CD4-positive, alpha-beta T cell treated with Interleukin-1 beta for 1 hour (primary cell): ENCODE measurements around the gene TMEM178A.
"Not testable (repeated sequence)": the region's sequence is repeated elsewhere in the genome, so short reads cannot be mapped to it uniquely, and the experiment has no call there.

Experiments
- DNase-seq, 2 donors: peaks; one replicate each; pipeline ENCODE4 v3.0.0-alpha.2; 2020 to 2022

Gene TMEM178A

DNA sequence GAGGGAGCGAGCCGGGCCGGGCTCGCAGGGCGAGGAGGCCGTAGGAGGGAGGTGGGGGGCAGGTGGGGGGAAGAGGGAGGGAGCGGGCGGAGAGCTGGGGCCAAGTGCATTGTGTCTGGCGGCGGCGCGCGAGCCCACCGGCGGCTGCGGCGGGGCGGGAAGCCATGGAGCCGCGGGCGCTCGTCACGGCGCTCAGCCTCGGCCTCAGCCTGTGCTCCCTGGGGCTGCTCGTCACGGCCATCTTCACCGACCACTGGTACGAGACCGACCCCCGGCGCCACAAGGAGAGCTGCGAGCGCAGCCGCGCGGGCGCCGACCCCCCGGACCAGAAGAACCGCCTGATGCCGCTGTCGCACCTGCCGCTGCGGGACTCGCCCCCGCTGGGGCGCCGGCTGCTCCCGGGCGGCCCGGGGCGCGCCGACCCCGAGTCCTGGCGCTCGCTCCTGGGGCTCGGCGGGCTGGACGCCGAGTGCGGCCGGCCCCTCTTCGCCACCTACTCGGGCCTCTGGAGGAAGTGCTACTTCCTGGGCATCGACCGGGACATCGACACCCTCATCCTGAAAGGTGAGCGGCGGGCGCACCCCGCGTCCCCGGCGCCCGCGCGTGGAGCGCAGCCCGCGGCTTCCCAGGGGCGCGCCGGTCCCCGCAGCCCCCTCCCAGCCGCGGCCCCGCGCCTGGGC is at the start of gene TMEM178A:
Gene TMEM178A (plus strand): TSS at position 107 of the 680 bp plus-strand sequence. CDS start 58 bp downstream, at position 165.
- DNase-seq: no peak

DNA sequence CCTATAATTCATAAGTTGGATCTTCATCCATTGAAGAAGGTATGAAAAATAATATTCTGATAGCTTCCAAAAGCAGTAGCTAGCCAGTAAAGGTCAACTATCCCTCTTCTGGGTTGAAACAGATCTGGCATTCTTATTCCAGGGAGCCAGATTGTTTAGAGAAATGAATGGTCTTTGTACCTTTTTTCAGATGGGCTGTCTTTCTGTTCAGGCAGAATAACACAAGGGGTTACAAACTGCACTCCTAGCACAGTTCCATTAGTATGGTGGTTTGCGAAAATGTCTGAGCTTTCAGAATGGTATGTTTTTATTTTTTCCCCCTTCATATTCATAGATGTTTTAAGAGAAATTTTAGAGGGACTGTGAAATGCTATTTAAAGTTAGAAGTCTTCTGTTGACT is 47.5 kb upstream of the TMEM178A start:
- no peak for DNase-seq

DNA sequence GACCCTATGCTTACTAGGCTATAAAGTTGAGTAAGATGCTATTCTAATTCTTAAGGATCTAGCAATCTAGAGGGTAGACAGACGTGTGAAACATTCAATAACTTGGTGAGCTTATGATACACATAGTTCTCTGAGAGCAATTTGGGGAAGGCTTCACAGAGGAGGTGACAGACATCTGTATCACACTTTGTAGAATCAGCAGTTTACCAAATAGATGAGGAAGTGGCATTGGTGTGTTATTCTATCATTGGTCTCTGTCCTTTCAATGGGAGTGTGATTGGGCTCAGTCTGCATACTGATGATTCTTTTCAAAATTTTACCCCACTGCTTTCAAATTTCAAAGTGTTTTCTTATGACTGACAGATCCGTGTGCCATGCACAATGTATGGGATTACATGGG is 47.0 kb upstream of the TMEM178A start:
- DNase-seq: no peak

DNA sequence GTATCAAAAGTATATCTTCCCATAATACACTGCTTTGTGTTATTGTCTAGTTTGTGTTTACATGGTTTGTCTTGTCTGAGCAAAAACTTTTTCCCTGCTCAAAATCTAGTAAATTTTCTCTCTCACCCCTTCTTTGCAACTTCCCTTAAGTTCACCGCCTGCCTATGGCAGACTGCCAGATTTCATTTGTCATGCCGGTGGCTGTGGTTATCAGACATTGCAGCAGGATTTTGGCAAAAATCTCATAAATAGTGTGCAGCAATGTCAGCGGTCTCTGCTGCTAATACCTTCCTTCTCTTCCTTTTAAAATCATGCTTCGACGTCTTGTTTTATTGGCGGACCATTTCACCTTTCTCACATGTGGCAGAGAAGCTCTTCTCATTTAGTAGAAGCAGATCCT is 45.6 kb upstream of the TMEM178A start:
- DNase-seq: peak; percentile 7 to 37

DNA sequence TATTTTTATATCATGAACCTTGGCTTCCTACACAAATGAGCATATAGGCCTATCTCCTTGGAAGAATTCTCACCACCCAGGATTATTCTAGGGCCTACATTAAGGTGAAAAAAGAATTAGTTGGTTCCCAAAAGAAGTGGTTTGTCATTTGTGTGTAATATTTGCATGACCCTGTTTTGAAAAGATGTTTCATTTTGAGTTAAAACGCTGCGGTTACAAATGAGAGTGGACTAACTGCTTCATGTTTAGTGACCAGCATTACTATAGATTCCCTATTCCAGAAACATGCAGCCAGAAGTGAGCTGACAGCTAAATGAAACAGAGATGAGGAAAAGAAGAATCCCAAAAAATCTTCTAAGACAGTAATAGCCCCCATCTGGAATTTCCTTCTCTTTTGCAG is 44.1 kb upstream of the TMEM178A start:
- no peak for DNase-seq

DNA sequence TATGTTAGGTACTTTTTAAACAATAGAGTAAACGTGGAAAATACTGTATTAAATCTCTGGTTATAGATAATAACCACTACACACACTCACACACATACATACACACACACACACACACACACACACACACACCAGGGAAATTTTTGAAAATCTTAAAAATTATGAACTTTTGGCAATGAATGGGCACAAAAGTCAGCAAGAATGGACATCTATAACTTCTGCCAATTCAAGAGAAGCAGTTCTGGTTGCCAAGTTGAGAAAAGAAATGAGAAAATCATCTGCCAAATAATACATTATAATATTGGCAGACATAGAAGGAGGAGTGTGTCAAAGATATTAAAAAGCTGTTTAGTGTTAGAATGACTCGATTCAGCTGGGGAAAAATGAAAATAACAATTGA is 42.9 kb upstream of the TMEM178A start:
- no peak for DNase-seq

- no peak for DNase-seq
Observed at GRCh38 chr2:39623917-39624316, 41.8 kb upstream of the TMEM178A start.

DNA sequence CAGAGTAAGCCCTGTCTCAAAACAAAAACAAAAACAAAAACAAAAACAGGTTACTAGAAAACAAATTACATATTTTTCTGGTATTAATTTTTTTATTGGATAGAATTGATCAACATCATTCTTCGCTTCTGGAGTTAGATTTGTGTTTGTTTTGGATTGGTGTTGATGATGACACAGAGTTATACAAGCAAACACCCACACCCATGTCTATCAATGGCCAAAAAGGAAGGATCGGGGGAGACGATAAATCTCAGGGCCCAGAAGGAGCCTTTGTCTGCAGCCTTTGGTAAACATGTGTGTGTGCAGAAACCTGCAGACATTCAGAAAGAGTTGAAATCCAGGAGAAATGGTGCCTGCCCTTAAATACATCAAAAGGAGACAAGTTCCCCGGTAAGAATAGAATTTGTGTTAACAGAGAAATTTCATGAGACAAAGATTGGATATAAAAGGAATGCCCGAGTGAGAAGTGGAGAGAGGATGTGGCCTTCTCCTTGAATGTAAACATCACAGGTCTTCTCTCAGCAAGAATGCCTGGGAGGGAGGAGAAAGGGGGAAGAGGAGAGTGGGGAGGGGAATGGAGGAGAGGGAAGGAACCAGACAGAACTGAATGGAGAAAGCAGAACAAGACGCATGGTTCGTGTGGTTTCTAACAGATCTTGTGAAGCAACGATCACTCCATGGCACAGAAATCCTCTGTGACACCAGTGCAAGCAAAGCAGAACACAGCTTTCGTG is 40.4 kb upstream of the TMEM178A start:
- DNase-seq: peak in 1 of 2 donors; percentile 1

GRCh38 chr2:39625927-39626270 is 39.8 kb upstream of the TMEM178A start:
- no peak for DNase-seq

- DNase-seq: not testable (repeated sequence)
Observed at GRCh38 chr2:39628346-39628745, 37.4 kb upstream of the TMEM178A start.

GRCh38 chr2:39629646-39630045 is 36.1 kb upstream of the TMEM178A start:
- no peak for DNase-seq

GRCh38 chr2:39631256-39631655 is 34.5 kb upstream of the TMEM178A start:
- no peak for DNase-seq

DNA sequence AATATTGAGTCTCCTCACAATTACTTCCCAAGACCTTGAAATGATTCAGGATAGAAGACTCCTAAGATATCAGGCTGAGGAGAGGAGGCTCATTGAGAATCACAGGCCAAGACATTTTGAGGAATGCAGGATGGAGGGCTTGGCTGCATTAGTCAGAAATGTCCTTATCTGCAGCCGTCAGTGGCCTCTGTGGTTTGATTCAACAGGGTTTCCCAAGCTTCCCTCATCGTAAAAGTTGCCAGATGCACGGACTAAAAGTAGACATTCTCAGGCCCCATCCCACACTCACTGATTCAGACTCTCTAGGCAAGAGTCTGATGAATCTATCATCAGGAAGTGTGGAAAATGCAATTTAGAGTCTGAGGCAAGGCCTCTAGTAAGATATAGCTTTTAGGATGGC is 34.0 kb upstream of the TMEM178A start:
- no peak for DNase-seq

DNA sequence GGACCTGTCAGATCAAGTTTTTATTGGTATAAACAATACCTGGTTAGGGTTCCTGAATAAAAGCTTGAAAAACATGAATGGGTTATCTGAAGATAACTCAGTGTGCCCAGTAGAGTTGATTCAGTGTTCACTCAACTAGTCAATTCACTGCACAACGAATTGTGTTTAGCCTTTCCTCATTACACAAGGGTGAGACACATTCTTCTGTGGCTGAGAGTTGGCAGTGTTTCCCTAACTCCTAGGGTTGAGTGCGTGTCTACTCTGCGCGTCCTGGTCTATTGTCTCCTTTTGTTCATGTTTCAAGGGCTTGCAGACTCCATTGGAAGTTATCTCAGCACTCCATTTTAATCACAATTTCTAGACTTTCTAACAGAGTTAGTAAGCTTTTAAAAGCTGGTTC is 32.8 kb upstream of the TMEM178A start:
- no peak for DNase-seq

- DNase-seq: no peak
Observed at GRCh38 chr2:39636306-39636705, 29.4 kb upstream of the TMEM178A start.

GRCh38 chr2:39638581-39638980 is 27.1 kb upstream of the TMEM178A start:
- DNase-seq: no peak

DNA sequence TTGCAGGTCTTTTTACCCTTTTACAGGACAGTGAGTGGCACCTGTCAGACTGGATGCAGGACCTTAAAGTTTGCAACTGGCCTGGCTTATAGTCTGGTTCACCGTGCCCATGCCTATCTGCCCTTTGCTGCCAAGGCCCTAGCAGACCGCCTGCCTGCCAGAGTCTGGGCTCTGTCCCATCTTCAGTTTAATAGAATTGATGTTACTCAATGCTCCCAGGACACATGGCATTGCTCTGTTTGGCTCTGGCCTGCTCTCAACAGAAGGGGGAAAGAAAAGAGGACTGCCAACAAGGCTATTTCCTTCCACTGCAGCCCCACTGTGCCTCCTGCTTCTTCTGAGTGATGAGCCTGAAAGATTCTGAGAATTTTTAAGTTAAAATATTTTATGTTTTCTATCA is 25.6 kb upstream of the TMEM178A start:
- DNase-seq: no peak

- no peak for DNase-seq
Observed at GRCh38 chr2:39640681-39641080, 25.0 kb upstream of the TMEM178A start.

GRCh38 chr2:39641635-39642034 is 24.1 kb upstream of the TMEM178A start:
- DNase-seq: no peak

- DNase-seq: no peak
Observed at GRCh38 chr2:39642051-39642718, 23.5 kb upstream of the TMEM178A start.

DNA sequence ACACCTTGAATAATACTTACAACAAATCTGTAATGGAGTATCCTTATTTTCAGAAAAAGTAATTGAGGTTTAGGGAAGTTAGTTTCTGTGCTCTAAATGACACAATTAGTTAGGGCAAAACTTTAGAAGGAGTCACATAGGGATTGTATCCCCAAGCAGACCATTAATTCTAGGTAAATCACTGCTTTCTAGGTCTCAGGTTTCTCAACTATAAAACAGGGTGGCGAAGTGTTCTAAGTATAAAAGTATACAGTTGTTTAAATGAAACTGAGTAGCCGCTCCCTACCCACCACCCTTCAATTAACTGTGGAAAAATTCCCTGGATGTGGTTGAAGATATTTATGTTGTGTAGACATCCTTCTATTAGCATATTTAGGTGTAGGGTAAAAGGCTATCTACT is 19.9 kb upstream of the TMEM178A start:
- no peak for DNase-seq

DNA sequence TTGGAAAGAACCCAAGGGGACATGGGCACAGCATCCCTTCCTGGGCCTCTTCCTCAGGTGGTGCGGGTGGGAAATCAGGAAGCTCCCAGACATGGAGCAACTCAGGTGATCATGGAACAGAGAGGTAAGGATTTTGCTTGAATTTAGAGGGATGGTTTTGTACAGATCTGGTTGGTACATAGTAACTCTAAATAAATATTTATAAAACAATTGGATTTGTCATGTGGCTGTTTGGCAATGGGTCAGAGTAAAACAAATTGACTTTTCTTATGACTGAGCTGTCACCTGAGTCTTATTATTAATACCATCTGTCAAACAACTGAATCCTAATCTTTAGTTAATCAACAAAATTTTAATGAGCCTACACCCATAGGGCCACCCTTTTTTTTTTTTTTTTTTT is 19.4 kb upstream of the TMEM178A start:
- no peak for DNase-seq

GRCh38 chr2:39647104-39647765 is 18.5 kb upstream of the TMEM178A start:
- no peak for DNase-seq

GRCh38 chr2:39648580-39648979 is 17.1 kb upstream of the TMEM178A start:
- DNase-seq: no peak
